ENCODE measurements around the gene ZNF574.

Gene ZNF574

DNA sequence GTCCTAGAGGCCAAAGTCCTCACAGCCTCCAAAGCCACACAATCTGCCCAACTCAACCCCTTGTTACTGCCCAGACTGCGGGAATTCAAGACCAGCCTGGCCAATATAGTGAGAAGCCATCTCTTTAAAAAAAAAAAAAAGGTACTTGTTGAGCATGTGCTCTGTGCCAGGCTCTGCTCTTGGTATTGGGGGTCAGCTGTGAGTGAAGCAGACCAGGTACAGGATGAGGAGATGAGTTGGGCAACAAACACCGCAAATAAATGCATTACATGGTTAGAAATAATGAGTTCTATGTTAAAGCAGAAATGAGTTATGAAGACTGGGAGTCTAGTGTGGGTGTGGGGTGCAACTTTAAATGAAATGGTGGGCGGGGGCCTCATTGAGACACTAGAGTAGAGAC is 15.8 kb upstream of the ZNF574 start:
- DNase-seq = no peak

- DNase-seq = no peak
Observed at GRCh38 chr19:42062381-42062780, 13.6 kb upstream of the ZNF574 start.

DNA sequence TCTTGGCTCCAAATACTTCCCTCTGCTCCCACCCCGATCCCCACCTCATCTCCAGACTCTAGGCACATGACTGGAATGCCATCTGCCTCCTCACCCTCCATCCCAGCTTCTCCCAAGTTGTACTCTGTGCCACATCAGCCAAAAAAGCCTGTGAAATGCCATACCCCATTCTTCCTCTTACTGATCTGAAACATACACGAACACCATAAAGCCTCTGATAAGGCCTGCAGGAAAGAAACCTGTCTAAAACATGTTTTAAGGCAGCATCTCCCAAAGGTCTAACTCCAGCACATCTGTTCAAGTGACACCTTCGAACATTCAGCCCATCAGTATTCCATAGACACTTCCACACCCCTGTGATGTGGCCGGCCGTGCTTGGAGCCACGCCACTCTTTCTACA is 11.5 kb upstream of the ZNF574 start:
- no peak for DNase-seq

GRCh38 chr19:42065051-42065450 is 10.9 kb upstream of the ZNF574 start:
- DNase-seq = no peak

GRCh38 chr19:42065511-42065910 is 10.5 kb upstream of the ZNF574 start:
- no peak for DNase-seq

DNA sequence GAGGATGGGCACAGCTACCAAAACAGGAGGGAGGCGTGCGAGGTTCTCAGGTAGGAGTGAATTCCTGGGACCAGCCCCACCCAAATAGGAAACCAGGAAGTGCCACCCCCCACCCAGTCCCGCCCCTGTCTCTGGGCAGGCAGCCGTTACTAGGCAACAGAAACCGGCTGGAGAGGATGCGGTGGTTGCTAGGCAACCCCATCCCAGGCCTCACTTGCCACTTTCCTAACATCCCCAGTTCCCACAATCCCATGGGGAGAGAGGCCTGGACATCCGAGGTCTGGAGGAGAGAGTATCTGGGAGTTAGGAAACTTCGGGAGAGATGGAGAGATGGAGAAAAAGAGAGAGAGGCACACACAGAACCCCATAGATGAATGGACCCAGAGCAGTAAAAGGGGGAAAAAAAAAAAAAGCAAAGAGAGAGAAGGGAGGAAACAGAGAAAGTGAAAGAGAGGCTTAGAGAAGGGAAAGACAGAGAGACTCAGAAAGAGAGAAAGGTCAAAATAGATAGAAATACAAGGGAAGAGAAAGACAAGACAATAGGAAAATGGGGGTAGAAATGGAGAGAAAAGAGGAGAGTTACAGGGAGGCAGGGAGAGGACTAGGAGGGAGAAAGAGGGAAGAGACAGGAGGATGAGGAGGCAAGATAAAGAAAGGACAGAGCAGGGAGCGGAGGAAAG is 9.8 kb upstream of the ZNF574 start:
- DNase-seq = no peak

DNA sequence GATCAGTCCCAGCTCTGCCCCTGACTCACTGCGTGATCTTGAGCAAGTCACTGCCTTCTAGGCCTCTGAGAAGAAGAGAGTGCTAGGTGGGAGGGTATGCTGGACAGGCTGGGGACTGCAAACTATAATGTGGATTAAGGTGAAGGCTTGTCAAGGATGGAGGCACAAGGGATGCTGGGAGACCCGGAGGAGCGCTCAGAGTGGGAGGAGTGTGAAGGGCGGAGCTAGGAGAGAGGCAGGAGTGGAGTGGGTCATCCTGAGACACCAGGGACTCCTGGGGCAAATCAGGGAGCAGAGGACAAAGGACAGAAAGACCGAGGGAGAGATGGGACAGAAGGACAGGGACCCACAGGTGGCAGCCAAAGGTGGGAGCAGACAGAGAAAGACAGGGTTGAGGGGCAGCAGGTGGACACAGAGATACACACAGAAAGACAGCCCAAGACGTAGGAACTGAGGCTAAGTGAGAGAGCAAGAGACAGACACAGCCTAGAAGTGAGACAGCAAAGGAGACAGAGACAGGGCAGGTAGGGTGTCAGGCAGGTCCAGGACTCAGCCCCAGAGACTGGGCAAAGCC is 8.6 kb upstream of the ZNF574 start:
- DNase-seq = no peak

DNA sequence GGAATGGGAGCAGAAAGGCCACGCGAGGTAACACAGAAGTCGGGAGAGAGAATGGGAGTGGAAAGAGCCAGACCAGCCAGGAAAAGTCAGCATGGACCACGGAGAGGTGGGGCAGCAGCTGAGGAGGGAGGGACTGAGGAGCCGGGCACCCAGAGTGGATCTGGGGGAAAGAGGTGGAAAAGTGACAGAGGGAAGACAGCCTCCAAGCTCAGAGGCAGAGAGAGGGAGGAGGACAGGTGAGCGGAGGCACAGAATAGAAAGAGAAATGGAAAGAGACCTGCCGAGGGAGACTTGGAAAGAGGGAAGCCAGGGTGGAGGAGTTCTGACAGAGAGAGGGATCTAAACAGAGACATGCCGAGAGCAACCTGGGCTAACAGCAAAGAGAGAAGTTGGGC is 7.6 kb upstream of the ZNF574 start:
- no peak for DNase-seq

- no peak for DNase-seq
Observed at GRCh38 chr19:42068756-42069571, 7.0 kb upstream of the ZNF574 start.

DNA sequence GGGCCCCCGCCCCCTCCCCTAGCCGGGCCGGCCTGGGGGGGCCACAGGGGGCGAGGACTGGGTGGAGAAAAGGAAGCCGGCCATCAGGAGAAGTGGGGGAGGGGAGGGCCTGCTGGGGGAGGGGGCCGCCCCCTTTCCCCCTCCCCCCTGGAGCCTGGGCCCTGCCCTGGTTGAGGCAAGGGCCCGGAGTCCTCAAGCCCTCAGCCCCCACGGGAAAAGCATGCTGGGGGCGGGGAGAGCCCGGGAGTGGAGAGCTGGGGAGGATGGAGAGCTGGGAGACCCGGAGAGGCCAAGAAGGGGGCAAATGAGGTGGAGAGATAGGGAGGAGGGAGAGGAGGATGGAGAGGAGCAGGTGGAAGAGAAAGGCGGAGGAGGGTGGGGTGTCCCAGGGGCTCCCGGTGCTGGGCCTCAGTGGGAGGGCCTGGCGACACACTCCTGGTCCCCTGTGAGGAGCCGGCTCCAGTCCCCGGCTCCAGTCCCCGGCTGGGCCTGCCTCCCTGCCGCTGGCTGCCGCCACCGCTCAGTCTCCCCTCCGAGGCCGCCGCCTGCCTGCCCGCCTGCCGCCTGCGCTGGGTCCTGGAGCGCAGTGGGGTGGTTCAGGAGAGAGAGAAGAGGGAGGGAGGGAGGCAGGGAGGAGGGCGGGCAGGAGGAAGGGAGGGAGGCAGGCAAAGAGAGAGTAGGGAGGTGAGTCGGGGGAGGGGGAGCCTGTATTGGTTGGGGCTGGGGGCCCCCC is 6.2 kb upstream of the ZNF574 start, which contains the start of gene GRIK5:
GRIK5 (minus strand) TSS at position 588 of the 733 bp plus-strand sequence. CDS start 4,436 bp downstream, outside the sequence.
- DNase-seq = no peak

DNA sequence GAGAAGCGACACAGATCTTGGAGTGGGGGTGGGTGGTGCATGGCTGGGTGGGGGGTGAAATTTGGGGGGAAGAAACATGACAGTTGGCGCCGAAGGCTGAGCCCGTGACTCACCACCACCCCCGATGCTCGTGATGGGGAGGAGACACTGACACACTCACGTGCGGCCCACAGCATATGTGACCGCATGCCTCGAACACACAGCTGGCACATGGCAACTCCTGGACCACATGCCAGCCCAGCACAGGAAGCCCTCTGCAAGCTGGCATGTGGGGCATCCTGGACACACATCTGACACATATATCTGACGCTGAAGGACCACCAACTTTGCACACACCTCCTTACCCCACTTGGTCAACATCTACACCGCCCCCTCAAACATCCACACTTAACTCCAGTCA is 4.7 kb upstream of the ZNF574 start:
- no peak for DNase-seq

GRCh38 chr19:42074513-42075363 is 1.2 kb upstream of the ZNF574 start:
- no peak for DNase-seq

DNA sequence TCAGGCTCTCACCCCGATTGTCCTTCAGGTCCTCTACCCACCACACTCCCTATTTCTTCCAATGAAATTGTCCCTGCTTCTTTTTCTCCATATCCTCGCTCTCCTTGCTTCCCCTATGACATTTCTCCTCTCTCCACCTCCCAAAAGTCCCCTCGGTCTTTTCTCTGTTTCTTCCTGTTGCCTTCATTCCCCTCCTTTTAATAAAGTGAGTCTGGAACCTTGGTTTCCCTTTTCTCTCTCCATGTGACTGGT is 676 bp upstream of the ZNF574 start:
- no peak for DNase-seq

GRCh38 chr19:42076380-42076944 is 496 bp downstream of the ZNF574 start:
- no peak for DNase-seq

GRCh38 chr19:42078058-42078457 is 2.1 kb downstream of the ZNF574 start:
- DNase-seq = no peak

DNA sequence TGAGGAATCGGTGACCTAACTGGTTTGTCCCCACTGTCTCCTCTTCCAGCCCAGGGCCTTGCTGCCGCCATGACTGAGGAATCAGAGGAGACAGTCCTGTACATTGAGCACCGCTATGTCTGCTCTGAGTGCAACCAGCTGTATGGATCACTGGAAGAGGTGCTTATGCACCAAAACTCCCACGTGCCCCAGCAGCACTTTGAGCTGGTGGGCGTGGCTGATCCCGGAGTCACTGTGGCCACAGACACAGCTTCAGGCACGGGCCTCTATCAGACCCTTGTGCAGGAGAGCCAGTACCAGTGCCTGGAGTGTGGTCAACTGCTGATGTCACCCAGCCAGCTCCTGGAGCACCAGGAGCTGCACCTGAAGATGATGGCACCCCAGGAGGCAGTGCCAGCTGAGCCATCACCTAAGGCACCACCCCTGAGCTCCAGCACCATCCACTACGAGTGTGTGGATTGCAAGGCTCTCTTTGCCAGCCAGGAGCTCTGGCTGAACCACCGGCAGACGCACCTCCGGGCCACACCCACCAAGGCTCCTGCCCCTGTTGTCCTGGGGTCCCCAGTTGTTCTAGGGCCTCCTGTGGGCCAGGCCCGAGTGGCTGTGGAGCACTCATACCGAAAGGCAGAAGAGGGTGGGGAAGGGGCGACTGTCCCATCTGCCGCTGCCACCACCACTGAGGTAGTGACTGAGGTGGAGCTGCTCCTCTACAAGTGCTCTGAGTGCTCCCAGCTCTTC is 2.7 kb downstream of the ZNF574 start:
- DNase-seq = no peak

- no peak for DNase-seq
Observed at GRCh38 chr19:42079276-42079669, 3.3 kb downstream of the ZNF574 start.

DNA sequence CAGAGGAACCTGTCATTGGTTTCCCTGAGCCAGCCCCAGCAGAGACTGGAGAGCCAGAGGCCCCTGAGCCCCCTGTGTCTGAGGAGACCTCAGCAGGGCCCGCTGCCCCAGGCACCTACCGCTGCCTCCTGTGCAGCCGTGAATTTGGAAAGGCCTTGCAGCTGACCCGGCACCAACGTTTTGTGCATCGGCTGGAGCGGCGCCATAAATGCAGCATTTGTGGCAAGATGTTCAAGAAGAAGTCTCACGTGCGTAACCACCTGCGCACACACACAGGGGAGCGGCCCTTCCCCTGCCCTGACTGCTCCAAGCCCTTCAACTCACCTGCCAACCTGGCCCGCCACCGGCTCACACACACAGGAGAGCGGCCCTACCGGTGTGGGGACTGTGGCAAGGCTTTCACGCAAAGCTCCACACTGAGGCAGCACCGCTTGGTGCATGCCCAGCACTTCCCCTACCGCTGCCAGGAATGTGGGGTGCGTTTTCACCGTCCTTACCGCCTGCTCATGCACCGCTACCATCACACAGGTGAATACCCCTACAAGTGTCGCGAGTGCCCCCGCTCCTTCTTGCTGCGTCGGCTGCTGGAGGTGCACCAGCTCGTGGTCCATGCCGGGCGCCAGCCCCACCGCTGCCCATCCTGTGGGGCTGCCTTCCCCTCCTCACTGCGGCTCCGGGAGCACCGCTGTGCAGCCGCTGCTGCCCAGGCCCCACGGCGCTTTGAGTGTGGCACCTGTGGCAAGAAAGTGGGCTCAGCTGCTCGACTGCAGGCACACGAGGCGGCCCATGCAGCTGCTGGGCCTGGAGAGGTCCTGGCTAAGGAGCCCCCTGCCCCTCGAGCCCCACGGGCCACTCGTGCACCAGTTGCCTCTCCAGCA is 4.2 kb downstream of the ZNF574 start:
- DNase-seq = no peak

DNA sequence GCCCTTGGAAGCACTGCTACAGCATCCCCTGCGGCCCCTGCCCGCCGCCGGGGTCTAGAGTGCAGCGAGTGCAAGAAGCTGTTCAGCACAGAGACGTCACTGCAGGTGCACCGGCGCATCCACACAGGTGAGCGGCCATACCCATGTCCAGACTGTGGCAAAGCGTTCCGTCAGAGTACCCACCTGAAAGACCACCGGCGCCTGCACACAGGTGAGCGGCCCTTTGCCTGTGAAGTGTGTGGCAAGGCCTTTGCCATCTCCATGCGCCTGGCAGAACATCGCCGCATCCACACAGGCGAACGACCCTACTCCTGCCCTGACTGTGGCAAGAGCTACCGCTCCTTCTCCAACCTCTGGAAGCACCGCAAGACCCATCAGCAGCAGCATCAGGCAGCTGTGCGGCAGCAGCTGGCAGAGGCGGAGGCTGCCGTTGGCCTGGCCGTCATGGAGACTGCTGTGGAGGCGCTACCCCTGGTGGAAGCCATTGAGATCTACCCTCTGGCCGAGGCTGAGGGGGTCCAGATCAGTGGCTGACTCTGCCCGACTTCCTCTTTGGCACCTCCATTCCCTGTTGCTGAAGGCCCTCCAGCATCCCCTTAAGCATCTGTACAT is 4.9 kb downstream of the ZNF574 start:
- DNase-seq = no peak

DNA sequence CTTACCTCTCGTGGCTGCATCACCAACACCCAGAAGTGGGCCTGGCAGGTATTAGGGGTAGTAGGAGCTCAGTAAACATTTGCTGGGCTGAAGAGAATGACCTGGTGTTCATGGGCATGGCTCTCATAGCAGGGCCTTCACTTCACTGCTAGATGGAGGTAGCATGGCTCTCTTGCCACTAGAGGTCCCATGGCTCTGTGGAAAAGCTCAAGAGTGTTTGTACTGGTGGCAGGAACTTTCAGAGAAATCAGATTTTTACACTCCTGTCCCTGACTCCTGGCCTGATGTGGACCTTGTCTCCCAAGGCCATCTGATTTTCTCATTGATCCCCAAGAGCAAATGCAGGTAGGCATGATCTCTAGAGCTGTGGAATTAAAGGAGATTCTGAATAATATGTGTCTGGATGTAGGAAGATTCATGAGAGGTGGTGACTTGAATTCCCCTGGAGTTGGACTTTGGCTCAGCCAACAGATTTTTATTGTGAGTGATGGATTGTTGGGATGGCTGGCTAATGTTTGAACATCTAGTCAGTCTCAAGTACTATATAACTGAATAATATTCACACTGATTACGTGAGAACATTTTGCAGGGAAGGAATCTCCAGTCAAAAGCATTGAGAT is 5.7 kb downstream of the ZNF574 start:
- peak; percentile 21 for DNase-seq

Measured in NCI-H226 (cell line).